Panc1 (cell line): ENCODE results near the gene GRAMD4.

Experiments
- POLR2AphosphoS5 ChIP-seq: IDR thresholded peaks from 2 replicates; pipeline ENCODE4 v1.6.1; 2012; ENCODE audit warnings: mild to moderate bottlenecking, low read depth, low read length, moderate library complexity
- SIN3A ChIP-seq: IDR thresholded peaks from 2 replicates; pipeline ENCODE4 v1.6.1; 2012; ENCODE audit warnings: low read depth, mild to moderate bottlenecking, low read length, moderate library complexity, borderline replicate concordance; ENCODE audit not compliant: insufficient read depth
- TCF7L2 ChIP-seq: IDR thresholded peaks from 2 replicates; pipeline ENCODE4 v1.6.1; 2011; ENCODE audit warnings: mild to moderate bottlenecking, low read depth, low read length, inconsistent platforms
- TF ChIP-seq, protein P1 (sequence below): fragments of 450-650 bp; IDR thresholded peaks from 2 replicates; pipeline ENCODE4 v1.5.1; 2017; ENCODE audit warnings: mild to moderate bottlenecking
- TF ChIP-seq, protein P2 (sequence below), 2 experiments: IDR thresholded peaks; 2 replicates each; pipeline ENCODE4 v1.6.1; 2011 to 2012; ENCODE audit warnings: low read depth in 2 of 2, control low read depth in 1 of 2, low read length in 1 of 2, mild to moderate bottlenecking in 1 of 2, moderate library complexity in 1 of 2; ENCODE audit not compliant: insufficient read depth in 1 of 2

DNA sequence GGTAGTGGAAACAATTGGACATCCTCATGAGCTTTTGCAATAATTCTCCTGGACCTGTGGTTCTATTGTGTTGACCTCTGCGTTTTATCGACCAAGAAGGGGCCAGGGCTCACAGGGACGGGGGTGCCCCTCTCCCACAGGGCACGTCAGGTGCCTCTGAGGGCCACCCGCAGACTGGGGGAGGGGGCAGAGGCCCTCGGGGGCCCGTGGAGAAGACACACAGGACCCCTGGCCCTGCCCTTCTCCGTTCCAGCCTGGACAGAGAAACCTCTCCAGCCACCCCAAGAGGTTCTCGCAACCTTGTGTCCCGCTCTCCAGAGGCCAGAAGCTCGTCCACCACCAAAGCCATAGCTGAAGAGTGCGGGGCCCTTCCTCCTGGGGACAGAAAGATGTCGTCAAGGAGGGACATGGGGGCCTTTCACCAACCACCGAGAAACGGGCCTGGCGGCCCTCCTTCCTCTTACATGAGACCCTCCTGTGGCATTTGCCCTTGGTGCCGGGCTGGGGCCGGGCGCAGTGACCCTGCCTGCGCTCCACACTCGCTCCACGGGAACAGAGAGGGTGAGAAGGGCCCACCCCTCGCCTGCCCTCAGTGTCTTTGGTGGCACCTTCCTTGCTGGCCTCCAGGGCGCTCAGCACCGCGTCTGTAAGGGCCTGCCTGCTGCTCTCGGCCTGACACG lies 57.3 kb downstream of the GRAMD4 start:
- TF ChIP-seq, protein P1, sequence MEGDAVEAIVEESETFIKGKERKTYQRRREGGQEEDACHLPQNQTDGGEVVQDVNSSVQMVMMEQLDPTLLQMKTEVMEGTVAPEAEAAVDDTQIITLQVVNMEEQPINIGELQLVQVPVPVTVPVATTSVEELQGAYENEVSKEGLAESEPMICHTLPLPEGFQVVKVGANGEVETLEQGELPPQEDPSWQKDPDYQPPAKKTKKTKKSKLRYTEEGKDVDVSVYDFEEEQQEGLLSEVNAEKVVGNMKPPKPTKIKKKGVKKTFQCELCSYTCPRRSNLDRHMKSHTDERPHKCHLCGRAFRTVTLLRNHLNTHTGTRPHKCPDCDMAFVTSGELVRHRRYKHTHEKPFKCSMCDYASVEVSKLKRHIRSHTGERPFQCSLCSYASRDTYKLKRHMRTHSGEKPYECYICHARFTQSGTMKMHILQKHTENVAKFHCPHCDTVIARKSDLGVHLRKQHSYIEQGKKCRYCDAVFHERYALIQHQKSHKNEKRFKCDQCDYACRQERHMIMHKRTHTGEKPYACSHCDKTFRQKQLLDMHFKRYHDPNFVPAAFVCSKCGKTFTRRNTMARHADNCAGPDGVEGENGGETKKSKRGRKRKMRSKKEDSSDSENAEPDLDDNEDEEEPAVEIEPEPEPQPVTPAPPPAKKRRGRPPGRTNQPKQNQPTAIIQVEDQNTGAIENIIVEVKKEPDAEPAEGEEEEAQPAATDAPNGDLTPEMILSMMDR: no peak
- TF ChIP-seq POLR2AphosphoS5 (no peak), TCF7L2 (no peak), SIN3A (no peak)
- TF ChIP-seq, protein P2, sequence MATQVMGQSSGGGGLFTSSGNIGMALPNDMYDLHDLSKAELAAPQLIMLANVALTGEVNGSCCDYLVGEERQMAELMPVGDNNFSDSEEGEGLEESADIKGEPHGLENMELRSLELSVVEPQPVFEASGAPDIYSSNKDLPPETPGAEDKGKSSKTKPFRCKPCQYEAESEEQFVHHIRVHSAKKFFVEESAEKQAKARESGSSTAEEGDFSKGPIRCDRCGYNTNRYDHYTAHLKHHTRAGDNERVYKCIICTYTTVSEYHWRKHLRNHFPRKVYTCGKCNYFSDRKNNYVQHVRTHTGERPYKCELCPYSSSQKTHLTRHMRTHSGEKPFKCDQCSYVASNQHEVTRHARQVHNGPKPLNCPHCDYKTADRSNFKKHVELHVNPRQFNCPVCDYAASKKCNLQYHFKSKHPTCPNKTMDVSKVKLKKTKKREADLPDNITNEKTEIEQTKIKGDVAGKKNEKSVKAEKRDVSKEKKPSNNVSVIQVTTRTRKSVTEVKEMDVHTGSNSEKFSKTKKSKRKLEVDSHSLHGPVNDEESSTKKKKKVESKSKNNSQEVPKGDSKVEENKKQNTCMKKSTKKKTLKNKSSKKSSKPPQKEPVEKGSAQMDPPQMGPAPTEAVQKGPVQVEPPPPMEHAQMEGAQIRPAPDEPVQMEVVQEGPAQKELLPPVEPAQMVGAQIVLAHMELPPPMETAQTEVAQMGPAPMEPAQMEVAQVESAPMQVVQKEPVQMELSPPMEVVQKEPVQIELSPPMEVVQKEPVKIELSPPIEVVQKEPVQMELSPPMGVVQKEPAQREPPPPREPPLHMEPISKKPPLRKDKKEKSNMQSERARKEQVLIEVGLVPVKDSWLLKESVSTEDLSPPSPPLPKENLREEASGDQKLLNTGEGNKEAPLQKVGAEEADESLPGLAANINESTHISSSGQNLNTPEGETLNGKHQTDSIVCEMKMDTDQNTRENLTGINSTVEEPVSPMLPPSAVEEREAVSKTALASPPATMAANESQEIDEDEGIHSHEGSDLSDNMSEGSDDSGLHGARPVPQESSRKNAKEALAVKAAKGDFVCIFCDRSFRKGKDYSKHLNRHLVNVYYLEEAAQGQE (IDR thresholded peaks at IDR 0.05; ENCODE audit: insufficient read depth in 1 of 2, low read depth in 2 of 2, low read length in 1 of 2): no peak
